Measurements from ENCODE around the gene SLC36A2. TPM values are rescaled to one million over a fixed set of nuclear protein-coding genes. Genes with fewer than 3 reads are reported as not detected.

Gene SLC36A2
- total and polyA plus RNA-seq, 12 donors = 0.06 to 0.17 (median 0.07) TPM; not detected in 9

- no peak overlapping the region for H3K4me3 ChIP-seq
- no peaks in the 10 kb centered on the region for H3K27me3 ChIP-seq
- intact Hi-C loops (cut with DNase I) = no loop called here
- no peaks in the 10 kb centered on the region for H3K36me3 ChIP-seq (replicated peaks in 1 of 2)
- no peak overlapping the region for H3K27ac ChIP-seq
- WGBS, 4 donors = 68 to 83% (median 72%) methylated on average over 3 of the region's 3 CpGs
- DNase-seq = no peak
- no peaks in the 10 kb centered on the region for H3K4me1 ChIP-seq (replicated peaks in 1 of 2)
- H3K9me3 ChIP-seq (replicated peaks in 1 of 3) = no peaks in the 10 kb centered on the region
- TF ChIP-seq, protein P1, sequence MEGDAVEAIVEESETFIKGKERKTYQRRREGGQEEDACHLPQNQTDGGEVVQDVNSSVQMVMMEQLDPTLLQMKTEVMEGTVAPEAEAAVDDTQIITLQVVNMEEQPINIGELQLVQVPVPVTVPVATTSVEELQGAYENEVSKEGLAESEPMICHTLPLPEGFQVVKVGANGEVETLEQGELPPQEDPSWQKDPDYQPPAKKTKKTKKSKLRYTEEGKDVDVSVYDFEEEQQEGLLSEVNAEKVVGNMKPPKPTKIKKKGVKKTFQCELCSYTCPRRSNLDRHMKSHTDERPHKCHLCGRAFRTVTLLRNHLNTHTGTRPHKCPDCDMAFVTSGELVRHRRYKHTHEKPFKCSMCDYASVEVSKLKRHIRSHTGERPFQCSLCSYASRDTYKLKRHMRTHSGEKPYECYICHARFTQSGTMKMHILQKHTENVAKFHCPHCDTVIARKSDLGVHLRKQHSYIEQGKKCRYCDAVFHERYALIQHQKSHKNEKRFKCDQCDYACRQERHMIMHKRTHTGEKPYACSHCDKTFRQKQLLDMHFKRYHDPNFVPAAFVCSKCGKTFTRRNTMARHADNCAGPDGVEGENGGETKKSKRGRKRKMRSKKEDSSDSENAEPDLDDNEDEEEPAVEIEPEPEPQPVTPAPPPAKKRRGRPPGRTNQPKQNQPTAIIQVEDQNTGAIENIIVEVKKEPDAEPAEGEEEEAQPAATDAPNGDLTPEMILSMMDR (IDR thresholded peaks at IDR 0.05) = no peak
- TF ChIP-seq POLR2A (IDR thresholded peaks at IDR 0.05) = no peak
Observed at GRCh38 chr5:151362970-151363369, 15.6 kb upstream of the SLC36A2 start.

GRCh38 chr5:151359391-151359790 is 12.0 kb upstream of the SLC36A2 start:
- Histone ChIP-seq H3K27me3 (no peaks in the 10 kb centered on the region), H3K4me1 (replicated peaks in 1 of 2) (no peaks in the 10 kb centered on the region), H3K4me3 (no peak overlapping the region), H3K9me3 (replicated peaks in 1 of 3) (no peaks in the 10 kb centered on the region), H3K36me3 (replicated peaks in 1 of 2) (no peaks in the 10 kb centered on the region), H3K27ac (no peak overlapping the region)
- DNase-seq = no peak
- no peak for TF ChIP-seq POLR2A (IDR thresholded peaks at IDR 0.05)
- TF ChIP-seq, protein P1 (IDR thresholded peaks at IDR 0.05) = no peak
- 62 to 71% (median 66%) methylated on average over 2 of the region's 2 CpGs for WGBS, 4 donors
- intact Hi-C loops (cut with DNase I) = no loop called here

DNA sequence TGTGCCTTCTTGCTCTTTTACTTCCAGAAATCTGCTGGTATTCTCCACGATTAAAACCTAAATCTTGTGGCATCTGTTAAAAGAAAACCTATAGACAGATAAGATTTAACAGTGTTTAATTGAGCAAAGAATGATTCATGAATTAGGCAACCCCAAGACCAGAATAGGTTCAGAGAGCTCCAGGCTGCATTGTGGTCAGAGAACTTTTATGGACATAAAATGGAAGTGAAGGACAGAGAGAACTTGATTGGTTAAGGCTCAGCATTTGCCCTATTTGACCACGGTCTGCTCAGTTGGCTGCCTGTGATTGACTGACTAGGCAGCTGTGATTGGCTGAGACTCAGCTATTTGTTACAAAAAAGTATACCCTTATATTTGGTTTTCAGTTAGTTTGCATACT is 10.4 kb upstream of the SLC36A2 start:
- Histone ChIP-seq H3K4me1 (replicated peaks in 1 of 2) (no peaks in the 10 kb centered on the region), H3K27me3 (no peaks in the 10 kb centered on the region), H3K9me3 (replicated peaks in 1 of 3) (no peaks in the 10 kb centered on the region), H3K27ac (no peak overlapping the region), H3K36me3 (replicated peaks in 1 of 2) (no peaks in the 10 kb centered on the region), H3K4me3 (no peak overlapping the region)
- 59 to 66% (median 62%) methylated on average over 2 of the region's 2 CpGs for WGBS, 4 donors
- TF ChIP-seq, protein P1 (IDR thresholded peaks at IDR 0.05) = no peak
- TF ChIP-seq POLR2A (IDR thresholded peaks at IDR 0.05) = no peak
- intact Hi-C loops (cut with DNase I) = no loop called here
- no peak for DNase-seq

GRCh38 chr5:151357097-151357496 is 9.7 kb upstream of the SLC36A2 start:
- H3K9me3 ChIP-seq (replicated peaks in 1 of 3) = no peaks in the 10 kb centered on the region
- no peaks in the 10 kb centered on the region for H3K36me3 ChIP-seq (replicated peaks in 1 of 2)
- H3K4me3 ChIP-seq = no peak overlapping the region
- TF ChIP-seq POLR2A (IDR thresholded peaks at IDR 0.05) = no peak
- TF ChIP-seq, protein P1 (IDR thresholded peaks at IDR 0.05) = no peak
- no peaks in the 10 kb centered on the region for H3K4me1 ChIP-seq (replicated peaks in 1 of 2)
- no peaks in the 10 kb centered on the region for H3K27me3 ChIP-seq
- no peak for DNase-seq
- 76 to 93% (median 88%) methylated on average over 3 of the region's 3 CpGs for WGBS, 4 donors
- no peak overlapping the region for H3K27ac ChIP-seq
- intact Hi-C loops (cut with DNase I) = no loop called here

Measured in adrenal gland (tissue), 12 donors.